Activated CD4-positive, alpha-beta T cell treated with anti-CD3 and anti-CD28 coated beads for 36 hours (primary cell): ENCODE results near the gene SIGLEC12. TPM values are rescaled to one million over a fixed set of nuclear protein-coding genes. Genes with fewer than 3 reads are reported as not detected.
"Not testable (repeated sequence)": the region's sequence is repeated elsewhere in the genome, so short reads cannot be mapped to it uniquely, and the experiment has no call there.

Source experiments
- ATAC-seq: fragments of 200-7000 bp; cut with Tn5 transposase; one replicate; pipeline ENCODE4 v1.10.0; 2021; ENCODE audit warnings: mild to moderate bottlenecking, moderate library complexity
- CTCF ChIA-PET: fragments of 350-600 bp; sonication (Branson Sonifier 250); formaldehyde crosslinking; loops from one replicate; lab custom pipeline; 2021; ENCODE audit warnings: antibody characterized with exemption; lab: Charles Lee
- POLR2A ChIA-PET: fragments of 350-600 bp; sonication (Branson Sonifier 250); formaldehyde crosslinking; loops from one replicate; lab custom pipeline; 2021; ENCODE audit warnings: antibody characterized with exemption, inconsistent platforms; lab: Charles Lee
- DNase-seq: peaks from one replicate; pipeline ENCODE4 v3.0.0-alpha.2; 2020
- H3K27ac Mint-ChIP-seq: one replicate; pipeline ENCODE4 v1.8.0; 2021; ENCODE audit warnings: mixed read lengths
- H3K27me3 Mint-ChIP-seq: one replicate; pipeline ENCODE4 v1.8.0; 2021; ENCODE audit warnings: mixed read lengths
- H3K36me3 Mint-ChIP-seq: one replicate; pipeline ENCODE4 v1.8.0; 2021; ENCODE audit warnings: low read depth, mixed read lengths
- H3K4me1 Mint-ChIP-seq: one replicate; pipeline ENCODE4 v1.8.0; 2021; ENCODE audit warnings: mixed read lengths
- H3K4me3 Mint-ChIP-seq: one replicate; pipeline ENCODE4 v1.8.0; 2021; ENCODE audit warnings: mild to moderate bottlenecking, moderate library complexity, mixed read lengths
- H3K9me3 Mint-ChIP-seq: one replicate; pipeline ENCODE4 v1.8.0; 2021; ENCODE audit warnings: low read depth, mixed read lengths
- intact Hi-C, 2 experiments: fragments of 100-400 bp; cut with DNase I in 1 of 2; cut with micrococcal nuclease in 1 of 2; formaldehyde crosslinking; loops; one replicate each; pipeline versions ENCODE4 v1.14.2 to v1.15.1; 2022 to 2024; cut with DNase I, micrococcal nuclease
- total RNA-seq, 2 experiments: library from RNA; stranded (reverse); gene quantifications; one replicate each; pipeline ENCODE4 v1.2.3, GENCODE V29; 2021

Gene SIGLEC12
- total RNA-seq, 2 experiments from 2014 or later, result 1.2 to 1.9 TPM

DNA sequence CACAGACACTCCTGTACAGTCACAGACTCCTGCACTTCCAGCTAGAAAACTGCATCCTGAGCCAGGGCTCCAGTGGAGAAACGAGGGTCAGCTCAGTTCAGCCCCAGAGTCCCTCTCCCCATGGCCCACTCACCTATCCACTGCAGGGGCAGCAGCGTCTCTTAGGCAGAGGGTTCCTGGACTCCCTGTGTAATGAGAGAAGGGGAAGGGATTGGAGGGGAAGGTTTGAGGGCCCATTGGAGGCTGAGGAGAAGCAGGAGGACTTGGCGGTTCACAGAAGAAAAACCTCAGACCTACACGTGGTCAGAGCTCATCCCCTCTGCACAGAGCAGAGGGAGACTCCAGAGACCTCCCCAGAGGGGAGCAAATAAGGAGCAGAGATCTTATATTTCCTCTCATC is 32.4 kb downstream of the SIGLEC12 start:
- Mint-ChIP-seq H3K4me1 (peaks cover 30% of the 10 kb centered on the region), H3K9me3 (no peaks in the 10 kb centered on the region), H3K36me3 (no peaks in the 10 kb centered on the region), H3K27ac (no peak overlapping the region), H3K27me3 (peaks cover 21% of the 10 kb centered on the region), H3K4me3 (no peak overlapping the region)
- DNase-seq, result no peak
- no peak for ATAC-seq
- ChIA-PET POLR2A (no interaction called here), CTCF (interaction anchor here (1.1 to 1.6 kb wide), 2 partner anchors 52 to 188 kb away, joined by 3 to 6 read pairs; partner anchors contain the start of gene SIGLEC10)
- intact Hi-C loops, result no loop called here

DNA sequence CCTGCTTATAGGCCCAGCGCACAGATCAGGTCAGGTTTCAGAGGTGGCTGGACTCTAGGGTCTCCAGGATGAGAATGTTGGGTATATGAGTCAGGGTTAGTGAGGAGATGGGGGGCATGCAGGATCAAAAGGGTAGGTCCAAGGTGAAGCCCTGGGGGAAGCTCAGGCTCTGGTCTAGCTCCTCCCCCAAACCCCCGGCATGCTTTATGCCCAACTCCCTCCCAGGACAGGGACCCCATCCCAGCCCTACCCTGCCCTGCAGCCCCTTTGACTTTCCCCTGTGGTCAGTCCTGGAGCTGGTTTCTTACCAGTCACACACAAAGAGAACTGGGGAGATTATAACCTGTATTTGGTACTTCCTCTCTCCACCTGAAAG is 33.1 kb downstream of the SIGLEC12 start:
- peaks cover 21% of the 10 kb centered on the region for H3K27me3 Mint-ChIP-seq
- POLR2A ChIA-PET, result no interaction called here

DNA sequence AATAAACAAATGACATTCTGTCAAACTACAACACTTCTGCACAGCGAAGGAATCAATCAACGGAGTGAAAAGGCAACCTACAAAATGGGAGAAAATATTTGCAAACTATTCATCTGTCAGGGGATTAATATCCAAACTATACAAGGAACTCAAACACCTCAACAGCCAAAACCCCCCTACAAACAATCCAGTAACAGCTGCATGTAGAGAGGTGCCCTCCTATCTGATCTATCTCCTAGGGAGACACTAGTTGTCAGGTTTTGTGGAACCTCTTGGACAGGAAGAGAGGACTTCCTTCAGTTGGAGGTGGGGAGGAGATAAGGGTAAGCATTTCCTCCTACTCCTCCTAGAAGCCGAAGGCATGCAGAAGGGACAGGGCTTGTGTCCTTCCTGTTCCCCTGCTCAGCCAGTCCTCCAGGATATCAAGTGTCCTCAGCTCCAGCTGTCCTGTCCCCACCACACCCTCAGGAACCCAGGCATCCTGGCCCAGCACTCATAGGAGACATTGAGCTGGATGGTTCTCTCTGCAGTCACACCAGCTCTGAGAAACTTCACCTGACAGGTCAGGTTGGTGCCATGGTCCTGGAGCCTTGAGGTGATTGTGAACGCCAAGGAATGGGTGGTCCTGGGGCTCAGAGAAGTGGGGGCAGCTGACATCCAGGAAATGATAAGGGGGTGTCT is 33.6 kb downstream of the SIGLEC12 start:
- intact Hi-C loops, result no loop called here
- Mint-ChIP-seq H3K9me3 (no peaks in the 10 kb centered on the region), H3K27me3 (peaks cover 24% of the 10 kb centered on the region), H3K4me3 (no peak overlapping the region), H3K4me1 (peaks cover 31% of the 10 kb centered on the region), H3K36me3 (no peaks in the 10 kb centered on the region), H3K27ac (no peak overlapping the region)
- ATAC-seq (no peak), DNase-seq (no peak)
- POLR2A ChIA-PET, result no interaction called here
- CTCF ChIA-PET, result interaction anchor here (0.7 to 1.6 kb wide), 6 partner anchors 46 to 189 kb away, joined by 3 to 6 read pairs (median 3); no protein-coding TSS in a partner anchor

More for the DNA sequence above, 33.1 kb downstream of the SIGLEC12 start:
- intact Hi-C loops, result no loop called here
- Mint-ChIP-seq H3K27ac (no peak overlapping the region), H3K36me3 (no peaks in the 10 kb centered on the region), H3K4me1 (peaks cover 30% of the 10 kb centered on the region), H3K4me3 (no peak overlapping the region), H3K9me3 (no peaks in the 10 kb centered on the region)
- ATAC-seq (no peak), DNase-seq (no peak)
- CTCF ChIA-PET, result interaction anchor here (0.8 to 1.6 kb wide), 3 partner anchors 45 to 188 kb away, joined by 3 to 6 read pairs (median 3); no protein-coding TSS in a partner anchor

DNA sequence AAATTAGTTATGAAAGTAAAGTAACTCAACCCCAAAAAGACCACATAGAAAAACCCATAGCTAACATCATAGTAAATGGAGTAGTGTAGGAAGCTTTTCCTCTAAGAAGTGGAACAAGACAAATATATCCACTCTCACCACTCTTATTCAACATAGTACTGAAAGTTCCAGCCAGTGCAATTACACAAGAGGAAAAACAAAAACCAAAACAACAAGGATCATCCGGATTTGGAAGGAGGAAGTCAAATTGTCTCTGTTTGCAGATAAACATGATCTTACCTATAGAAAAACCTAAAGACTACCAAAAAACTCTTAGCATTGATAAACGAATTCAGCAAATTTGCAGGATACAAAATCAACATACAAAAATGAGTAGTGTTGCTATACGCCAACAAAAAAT is 34.9 kb downstream of the SIGLEC12 start:
- DNase-seq, result no peak
- Mint-ChIP-seq H3K4me3 (no peak overlapping the region), H3K27me3 (peaks cover 27% of the 10 kb centered on the region), H3K9me3 (no peaks in the 10 kb centered on the region), H3K36me3 (no peaks in the 10 kb centered on the region), H3K27ac (no peak overlapping the region), H3K4me1 (peaks cover 21% of the 10 kb centered on the region)
- CTCF ChIA-PET, result interaction anchor here (0.6 to 1.4 kb wide), 4 partner anchors 49 to 71 kb away, joined by 3 to 4 read pairs (median 3); no protein-coding TSS in a partner anchor
- POLR2A ChIA-PET, result no interaction called here
- intact Hi-C loops, result no loop called here
- no peak for ATAC-seq

DNA sequence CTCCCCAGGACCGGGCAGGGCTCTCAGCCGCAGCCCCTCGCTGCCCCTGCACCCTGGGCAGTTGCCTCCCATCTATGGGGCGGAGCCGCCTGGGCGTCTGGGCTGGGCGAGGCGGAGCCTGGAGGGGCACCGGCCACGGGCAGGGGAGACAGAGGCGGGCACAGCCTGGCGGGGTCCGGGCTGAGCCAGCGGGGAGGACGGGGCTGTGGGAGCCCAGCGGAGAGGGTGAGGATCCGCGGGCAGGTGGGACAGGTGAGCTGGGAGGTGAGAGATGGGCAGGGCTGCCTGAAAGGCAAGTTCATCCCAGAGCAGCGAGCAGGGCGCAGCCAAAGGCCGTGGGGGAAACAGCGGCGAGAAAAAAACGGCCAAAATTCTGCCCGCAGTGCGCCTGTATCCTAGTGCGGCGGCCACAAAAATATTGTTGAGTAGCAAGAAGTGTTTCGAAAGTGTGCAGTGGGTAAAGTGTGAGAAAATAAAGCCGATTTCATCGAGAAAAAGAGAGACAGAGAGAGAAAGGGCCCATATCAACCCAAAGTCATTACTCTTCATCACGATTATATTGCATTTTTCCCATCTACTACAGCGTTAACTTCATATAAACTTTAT is 37.5 kb downstream of the SIGLEC12 start:
- H3K27ac Mint-ChIP-seq, intact Hi-C loops, H3K9me3 Mint-ChIP-seq, POLR2A ChIA-PET, H3K36me3 Mint-ChIP-seq, CTCF ChIA-PET, H3K4me3 Mint-ChIP-seq, DNase-seq: not testable (repeated sequence)
- peak; percentile 47 for ATAC-seq
- Mint-ChIP-seq H3K4me1 (peaks cover 20% of the 10 kb centered on the region), H3K27me3 (peaks cover 35% of the 10 kb centered on the region)

DNA sequence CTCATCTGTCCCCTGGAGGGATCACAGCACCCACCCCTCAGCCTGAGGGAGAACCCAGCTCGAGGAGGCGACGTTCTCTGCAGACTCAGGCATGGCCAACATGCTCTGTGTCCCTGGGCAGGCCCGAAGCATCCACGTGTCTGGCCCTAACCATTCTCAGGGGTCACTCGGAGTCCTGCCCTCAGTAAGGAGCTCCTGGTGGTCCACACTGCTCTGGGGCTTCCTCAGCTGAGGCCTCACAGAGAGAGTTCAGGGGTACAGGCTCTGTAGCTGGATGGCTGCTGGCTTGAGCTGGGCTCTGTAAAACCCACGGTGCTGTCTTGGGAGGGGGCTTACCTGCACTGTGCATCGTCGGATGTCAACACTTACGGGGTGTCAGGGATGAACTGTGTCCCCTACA is 38.9 kb downstream of the SIGLEC12 start:
- no peaks in the 10 kb centered on the region for H3K36me3 Mint-ChIP-seq
- H3K4me1 Mint-ChIP-seq, result peaks cover 14% of the 10 kb centered on the region
- peaks cover 39% of the 10 kb centered on the region for H3K27me3 Mint-ChIP-seq
- H3K4me3 Mint-ChIP-seq, result no peak overlapping the region
- ChIA-PET CTCF (interaction anchor here (0.6 to 1.9 kb wide), 7 partner anchors 9 to 146 kb away, joined by 3 to 19 read pairs (median 3); no protein-coding TSS in a partner anchor), POLR2A (no interaction called here)
- H3K9me3 Mint-ChIP-seq, result no peaks in the 10 kb centered on the region
- intact Hi-C loops, result no loop called here
- DNase-seq, result no peak
- H3K27ac Mint-ChIP-seq, result no peak overlapping the region
- no peak for ATAC-seq

DNA sequence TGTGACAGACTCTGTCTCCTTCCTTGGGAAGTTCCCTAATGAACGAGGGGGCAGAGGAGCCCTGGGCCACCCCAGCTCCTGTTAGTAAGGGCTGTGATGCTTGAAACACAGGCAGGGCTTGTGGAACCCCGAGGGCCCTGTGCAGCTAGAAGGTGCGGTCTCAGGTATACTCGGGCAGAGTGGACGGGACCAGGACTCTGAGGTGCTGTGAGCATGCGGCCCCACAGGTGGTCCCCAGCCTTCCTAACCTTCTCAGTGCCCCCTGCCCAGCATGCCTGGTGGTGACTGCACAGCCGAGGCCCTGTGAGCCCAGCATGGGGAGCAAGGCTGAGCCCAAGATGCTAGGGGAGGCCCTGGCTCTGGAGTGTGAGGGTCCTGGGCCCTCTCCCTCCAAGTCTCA is 39.3 kb downstream of the SIGLEC12 start:
- DNase-seq (no peak), ATAC-seq (no peak)
- CTCF ChIA-PET, result interaction anchor here (1.6 to 1.9 kb wide), 2 partner anchors 9 to 11 kb away, joined by 4 to 19 read pairs; no protein-coding TSS in a partner anchor
- Mint-ChIP-seq H3K9me3 (no peaks in the 10 kb centered on the region), H3K4me1 (peaks cover 12% of the 10 kb centered on the region), H3K27me3 (peaks cover 39% of the 10 kb centered on the region), H3K27ac (no peak overlapping the region), H3K4me3 (no peak overlapping the region), H3K36me3 (no peaks in the 10 kb centered on the region)
- POLR2A ChIA-PET, result no interaction called here
- intact Hi-C loops, result no loop called here

DNA sequence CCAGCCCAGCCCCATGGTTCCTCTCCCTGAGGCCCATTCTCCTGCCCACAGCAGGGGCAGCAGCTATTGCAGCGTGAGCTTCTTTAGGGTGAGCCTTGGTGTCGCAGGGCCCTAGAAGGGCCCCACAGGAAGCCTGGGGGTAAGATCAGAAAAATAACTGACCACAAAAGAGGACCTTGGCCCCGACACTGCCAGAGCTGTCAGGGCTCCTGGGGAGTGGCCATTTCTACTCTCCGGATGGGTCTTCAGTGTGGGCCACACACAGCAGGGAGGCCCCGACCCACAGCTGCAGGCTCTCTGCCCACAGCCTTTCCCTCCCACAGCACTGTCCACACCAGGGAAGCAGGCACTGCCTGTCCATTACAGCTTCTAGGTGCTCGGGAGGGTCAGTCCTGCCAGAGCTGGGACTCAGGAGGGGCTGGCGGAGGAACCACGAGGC is 39.9 kb downstream of the SIGLEC12 start:
- H3K27me3 Mint-ChIP-seq, result peaks cover 36% of the 10 kb centered on the region
- H3K4me1 Mint-ChIP-seq, result peaks cover 9% of the 10 kb centered on the region
- DNase-seq (no peak), ATAC-seq (no peak)
- intact Hi-C loops, result no loop called here
- ChIA-PET CTCF (interaction anchor here (1.9 kb wide), 1 partner anchor 11 kb away, joined by 19 read pairs; no protein-coding TSS in a partner anchor), POLR2A (no interaction called here)
- no peaks in the 10 kb centered on the region for H3K9me3 Mint-ChIP-seq
- no peak overlapping the region for H3K27ac Mint-ChIP-seq
- H3K36me3 Mint-ChIP-seq, result no peaks in the 10 kb centered on the region
- no peak overlapping the region for H3K4me3 Mint-ChIP-seq

DNA sequence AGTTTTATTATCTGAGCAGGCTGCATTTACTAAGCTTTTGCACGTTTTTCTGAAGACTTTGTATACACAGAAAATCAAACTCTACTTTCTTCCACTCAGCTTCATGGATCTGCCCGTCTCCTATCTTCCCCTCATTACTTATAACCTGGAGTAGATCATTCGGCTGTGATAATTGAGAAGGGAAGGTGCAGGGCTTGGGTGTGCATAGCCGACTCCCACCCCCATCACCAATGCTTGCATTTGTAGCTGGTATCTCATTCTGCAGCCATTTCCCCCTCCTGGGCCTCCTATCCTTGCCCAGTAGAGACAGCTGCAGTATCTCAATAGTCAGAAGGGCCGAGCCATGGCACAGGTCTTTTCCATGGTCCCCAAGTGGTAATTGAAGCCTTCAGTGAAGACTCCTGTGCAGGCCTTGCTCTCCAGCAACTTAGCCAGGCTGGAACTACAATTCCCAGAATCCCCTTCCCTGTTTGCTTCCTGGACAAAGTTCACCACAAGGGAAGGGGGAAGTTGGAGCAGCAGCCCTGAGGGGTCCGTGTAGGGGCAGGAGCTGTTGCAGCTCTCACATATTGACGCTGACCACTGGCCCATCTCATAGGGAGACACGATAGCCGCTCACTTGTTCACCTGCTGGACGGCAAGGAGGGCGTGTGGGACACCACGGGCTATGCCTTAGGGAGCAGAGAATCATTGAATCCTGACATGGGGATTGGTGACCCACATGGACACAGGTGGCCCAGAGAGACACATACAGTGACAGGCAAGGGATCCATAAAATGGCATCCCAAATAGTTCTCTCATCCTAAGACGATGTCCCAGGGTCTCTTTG is 41.2 kb downstream of the SIGLEC12 start:
- intact Hi-C loops, result no loop called here
- Mint-ChIP-seq H3K9me3 (no peaks in the 10 kb centered on the region), H3K4me3 (no peak overlapping the region), H3K27ac (no peak overlapping the region), H3K36me3 (no peaks in the 10 kb centered on the region), H3K27me3 (peaks cover 28% of the 10 kb centered on the region), H3K4me1 (peaks cover 8% of the 10 kb centered on the region)
- ChIA-PET POLR2A (no interaction called here), CTCF (interaction anchor here (0.6 to 0.7 kb wide), 2 partner anchors 11 to 152 kb away, joined by 3 read pairs; no protein-coding TSS in a partner anchor)
- ATAC-seq (no peak), DNase-seq (no peak)

DNA sequence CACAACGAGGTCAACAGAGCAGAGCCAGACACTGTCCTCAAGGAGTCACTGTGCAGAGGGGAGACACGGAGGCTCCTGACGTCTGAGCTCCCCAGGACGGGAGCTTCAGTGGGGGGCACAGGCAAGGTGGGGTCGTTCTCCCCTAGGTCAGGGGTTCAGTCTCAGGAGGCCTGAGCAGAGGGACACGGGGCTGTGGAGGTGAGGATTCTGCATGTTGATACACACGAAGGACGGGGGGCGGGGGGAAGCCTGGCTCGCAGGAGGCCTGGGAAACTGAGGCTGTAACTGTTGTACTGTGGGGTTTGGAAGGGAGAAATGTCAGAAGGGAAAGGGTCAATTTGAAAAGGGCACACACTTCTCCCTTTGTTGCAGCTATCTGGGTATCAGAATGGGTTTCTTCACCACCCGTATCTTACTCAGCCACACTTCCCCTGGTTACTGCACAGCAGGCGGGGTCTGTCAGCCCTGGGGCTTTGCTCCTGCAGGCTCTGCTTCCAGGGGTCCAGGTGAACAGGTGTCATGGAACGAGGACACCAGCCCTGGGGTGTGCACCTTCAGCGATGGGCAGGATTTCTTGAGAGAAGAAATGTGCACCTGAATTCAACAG is 42.6 kb downstream of the SIGLEC12 start:
- Mint-ChIP-seq H3K27me3 (peaks cover 18% of the 10 kb centered on the region), H3K4me1 (peaks cover 4% of the 10 kb centered on the region), H3K9me3 (no peaks in the 10 kb centered on the region), H3K4me3 (no peak overlapping the region), H3K27ac (no peak overlapping the region), H3K36me3 (no peaks in the 10 kb centered on the region)
- intact Hi-C loops, result no loop called here
- ATAC-seq, result no peak
- CTCF ChIA-PET, result no interaction called here
- no peak for DNase-seq
- POLR2A ChIA-PET, result no interaction called here
